Ovary (tissue), 3 donors: ENCODE measurements around the gene CYTL1.

Experiments
- CTCF ChIP-seq, 3 donors: fragments of 450-650 bp in 2 of 3; fragments of 200-600 bp in 1 of 3; IDR thresholded peaks; one replicate each; pipeline versions ENCODE4 v1.5.1 to v1.8.0; 2016 to 2022; ENCODE audit warnings: antibody characterized with exemption in 3 of 3, mild to moderate bottlenecking in 1 of 3
- EP300 ChIP-seq: sonication (generic); formaldehyde crosslinking; IDR thresholded peaks from one replicate; pipeline ENCODE4 v1.6.1; 2017; ENCODE audit warnings: antibody characterized with exemption
- POLR2A ChIP-seq: fragments of 450-650 bp; IDR thresholded peaks from one replicate; pipeline ENCODE4 v1.6.1; 2017; ENCODE audit warnings: antibody characterized with exemption, mild to moderate bottlenecking, moderate library complexity
- donor health status: DM: no; HTN: no; CAD: no.

GRCh38 chr4:5030221-5030620 is 11.0 kb upstream of the CYTL1 start:
- TF ChIP-seq CTCF (IDR thresholded peaks at IDR 0.05) (no peak), EP300 (no peak), POLR2A (no peak)
